NT2/D1 (cell line): Measurements from ENCODE around the gene PKDCC.

ENCODE experiments used
- SUZ12 ChIP-seq: IDR thresholded peaks from 2 replicates; pipeline ENCODE4 v1.6.1; 2011; ENCODE audit not compliant: insufficient read length, insufficient read depth; ENCODE audit errors: extremely low read depth
- YY1 ChIP-seq: IDR thresholded peaks from 2 replicates; pipeline ENCODE4 v1.6.1; 2011; ENCODE audit not compliant: insufficient read length, insufficient read depth
- ZNF274 ChIP-seq: IDR thresholded peaks from 2 replicates; pipeline ENCODE4 v1.6.1; 2011; ENCODE audit warnings: mild to moderate bottlenecking, low read depth, low read length

GRCh38 chr2:42090216-42090615, 42.4 kb downstream of the PKDCC start:
- TF ChIP-seq YY1 (no peak), ZNF274 (no peak), SUZ12 (no peak)
